Nephron progenitor cell (in vitro differentiated cells): ENCODE data around the gene TSPAN32.
"Not testable (repeated sequence)": the region's sequence is repeated elsewhere in the genome, so short reads cannot be mapped to it uniquely, and the experiment has no call there.

Experiments
- DNase-seq: peaks from one replicate; pipeline ENCODE4 v3.0.0; 2021
- H3K27ac Mint-ChIP-seq: 2 replicates; pipeline ENCODE4 v1.8.0; 2021; ENCODE audit warnings: mild to moderate bottlenecking, moderate library complexity, mixed read lengths
- H3K27me3 Mint-ChIP-seq: 2 replicates; pipeline ENCODE4 v1.8.0; 2021; ENCODE audit warnings: mild to moderate bottlenecking, low read depth, mixed read lengths; ENCODE audit not compliant: poor library complexity
- H3K36me3 Mint-ChIP-seq: 2 replicates; pipeline ENCODE4 v1.8.0; 2021; ENCODE audit warnings: low read depth, mixed read lengths
- H3K4me1 Mint-ChIP-seq: 2 replicates; pipeline ENCODE4 v1.8.0; 2021; ENCODE audit warnings: mixed read lengths
- H3K4me3 Mint-ChIP-seq: 2 replicates; pipeline ENCODE4 v1.8.0; 2021; ENCODE audit warnings: mild to moderate bottlenecking, moderate library complexity, mixed read lengths
- H3K9me3 Mint-ChIP-seq: 2 replicates; pipeline ENCODE4 v1.8.0; 2021; ENCODE audit warnings: mild to moderate bottlenecking, moderate library complexity, mixed read lengths
- TF ChIP-seq, protein P1 (sequence below): fragments of 200-600 bp; sonication (generic); IDR thresholded peaks from 2 replicates; pipeline ENCODE4 v1.5.0; 2021; ENCODE audit warnings: antibody characterized with exemption

The TSPAN32 gene

DNA sequence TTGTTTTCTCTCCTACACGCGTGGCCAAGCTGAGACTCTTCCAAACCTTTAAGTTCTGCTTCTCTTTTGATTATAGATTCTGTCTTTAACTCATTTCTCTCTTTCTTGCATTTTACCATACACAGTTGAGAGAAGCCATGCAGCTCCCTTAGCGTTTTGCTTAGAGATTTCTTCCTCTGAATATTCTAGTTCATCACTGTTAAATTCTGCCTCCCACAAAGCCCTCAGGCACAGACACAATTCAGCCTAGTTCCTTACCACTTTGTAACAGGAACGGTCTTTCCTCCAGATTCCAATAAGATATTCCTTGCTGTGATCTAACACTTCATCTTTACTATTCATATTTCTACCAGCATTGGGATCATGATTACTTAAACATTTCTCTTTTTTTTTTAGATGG is 50.6 kb downstream of the TSPAN32 start:
- no peaks in the 10 kb centered on the region for H3K36me3 Mint-ChIP-seq
- H3K4me3 Mint-ChIP-seq = no peak overlapping the region
- H3K27ac Mint-ChIP-seq = no peak overlapping the region
- TF ChIP-seq, protein P1, sequence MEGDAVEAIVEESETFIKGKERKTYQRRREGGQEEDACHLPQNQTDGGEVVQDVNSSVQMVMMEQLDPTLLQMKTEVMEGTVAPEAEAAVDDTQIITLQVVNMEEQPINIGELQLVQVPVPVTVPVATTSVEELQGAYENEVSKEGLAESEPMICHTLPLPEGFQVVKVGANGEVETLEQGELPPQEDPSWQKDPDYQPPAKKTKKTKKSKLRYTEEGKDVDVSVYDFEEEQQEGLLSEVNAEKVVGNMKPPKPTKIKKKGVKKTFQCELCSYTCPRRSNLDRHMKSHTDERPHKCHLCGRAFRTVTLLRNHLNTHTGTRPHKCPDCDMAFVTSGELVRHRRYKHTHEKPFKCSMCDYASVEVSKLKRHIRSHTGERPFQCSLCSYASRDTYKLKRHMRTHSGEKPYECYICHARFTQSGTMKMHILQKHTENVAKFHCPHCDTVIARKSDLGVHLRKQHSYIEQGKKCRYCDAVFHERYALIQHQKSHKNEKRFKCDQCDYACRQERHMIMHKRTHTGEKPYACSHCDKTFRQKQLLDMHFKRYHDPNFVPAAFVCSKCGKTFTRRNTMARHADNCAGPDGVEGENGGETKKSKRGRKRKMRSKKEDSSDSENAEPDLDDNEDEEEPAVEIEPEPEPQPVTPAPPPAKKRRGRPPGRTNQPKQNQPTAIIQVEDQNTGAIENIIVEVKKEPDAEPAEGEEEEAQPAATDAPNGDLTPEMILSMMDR = no peak
- no peaks in the 10 kb centered on the region for H3K4me1 Mint-ChIP-seq
- H3K9me3 Mint-ChIP-seq = peaks cover 43% of the 10 kb centered on the region
- no peak for DNase-seq
- peaks cover 45% of the 10 kb centered on the region for H3K27me3 Mint-ChIP-seq

DNA sequence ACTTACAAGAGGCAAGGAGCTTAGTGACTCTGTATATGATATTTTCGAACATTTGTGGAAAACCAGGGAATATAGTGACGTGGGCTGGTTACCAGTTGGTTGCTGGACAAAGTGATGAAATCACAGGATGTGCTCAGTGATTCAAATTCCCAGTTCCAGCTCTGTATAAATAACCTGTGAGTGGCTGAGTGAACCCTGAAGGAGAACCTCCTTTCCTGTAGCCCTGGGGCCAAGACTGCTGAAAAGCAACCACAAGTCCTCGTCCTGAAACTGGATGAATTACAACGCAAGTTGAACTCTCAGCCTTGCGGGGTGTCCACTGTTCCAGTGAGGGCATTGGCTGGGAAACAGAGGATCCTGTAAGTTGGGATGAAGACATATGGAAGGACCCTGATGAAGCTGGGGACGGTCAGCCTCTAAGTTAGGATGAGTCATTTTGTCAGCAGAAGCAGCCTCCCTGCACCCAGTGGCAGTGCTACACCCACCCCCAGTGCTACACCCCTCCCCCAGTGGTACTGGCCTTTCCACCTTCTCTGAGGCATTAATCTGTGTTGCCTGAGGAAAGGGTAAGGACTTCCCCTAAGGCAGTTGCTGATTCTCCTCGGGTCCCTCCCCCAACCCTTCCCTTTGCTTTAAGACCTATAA is 53.3 kb downstream of the TSPAN32 start:
- peaks cover 39% of the 10 kb centered on the region for H3K27me3 Mint-ChIP-seq
- no peak overlapping the region for H3K27ac Mint-ChIP-seq
- no peaks in the 10 kb centered on the region for H3K4me1 Mint-ChIP-seq
- no peak overlapping the region for H3K4me3 Mint-ChIP-seq
- DNase-seq = no peak
- peaks cover 23% of the 10 kb centered on the region for H3K9me3 Mint-ChIP-seq
- TF ChIP-seq, protein P1 = no peak
- no peaks in the 10 kb centered on the region for H3K36me3 Mint-ChIP-seq

DNA sequence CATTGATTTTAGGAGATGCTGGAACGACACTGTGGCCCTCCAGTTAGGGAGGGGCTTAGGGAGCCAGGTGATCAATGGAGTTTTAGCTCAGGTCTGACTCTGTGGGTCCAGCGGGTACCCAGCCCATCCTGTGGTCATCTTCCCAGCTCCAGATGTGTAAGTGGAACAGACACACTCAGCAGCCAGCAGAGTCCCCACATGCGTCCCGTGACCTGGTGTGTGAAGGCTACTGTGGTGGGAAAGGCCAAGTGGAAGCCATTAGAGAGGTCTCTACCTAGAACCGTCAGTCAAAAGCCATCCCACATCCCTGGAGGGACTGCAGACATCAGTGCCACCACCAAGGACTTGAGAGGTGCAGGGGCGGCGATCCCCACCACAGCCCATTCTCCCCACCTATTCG is 55.4 kb downstream of the TSPAN32 start:
- no peak overlapping the region for H3K4me3 Mint-ChIP-seq
- H3K36me3 Mint-ChIP-seq = no peaks in the 10 kb centered on the region
- TF ChIP-seq, protein P1 = no peak
- DNase-seq = no peak
- H3K27me3 Mint-ChIP-seq = peaks cover 26% of the 10 kb centered on the region
- no peaks in the 10 kb centered on the region for H3K4me1 Mint-ChIP-seq
- H3K9me3 Mint-ChIP-seq = peaks cover 15% of the 10 kb centered on the region
- no peak overlapping the region for H3K27ac Mint-ChIP-seq

DNA sequence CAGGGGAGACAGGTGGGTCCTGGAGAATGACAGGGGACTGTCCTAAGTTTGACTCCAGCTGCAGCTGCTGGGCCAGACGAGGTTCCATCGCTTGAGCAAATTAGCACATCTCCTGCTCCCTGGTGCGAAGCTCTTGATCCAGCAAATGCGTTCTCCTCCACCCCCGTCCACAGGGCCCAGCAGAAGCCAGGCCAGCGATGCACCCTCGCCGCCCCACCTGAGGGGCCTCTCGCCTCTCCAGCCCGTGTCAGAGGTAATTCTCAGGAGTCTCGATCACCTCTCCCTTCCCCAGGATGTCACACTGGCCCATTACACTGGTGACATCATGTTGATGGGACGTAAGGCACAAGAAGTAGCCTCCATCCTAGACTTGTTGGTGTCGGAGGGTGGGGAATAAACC is 55.8 kb downstream of the TSPAN32 start:
- H3K36me3 Mint-ChIP-seq, H3K27ac Mint-ChIP-seq, H3K4me3 Mint-ChIP-seq, DNase-seq, H3K4me1 Mint-ChIP-seq: not testable (repeated sequence)
- Mint-ChIP-seq H3K27me3 (peaks cover 22% of the 10 kb centered on the region), H3K9me3 (peaks cover 15% of the 10 kb centered on the region)

DNA sequence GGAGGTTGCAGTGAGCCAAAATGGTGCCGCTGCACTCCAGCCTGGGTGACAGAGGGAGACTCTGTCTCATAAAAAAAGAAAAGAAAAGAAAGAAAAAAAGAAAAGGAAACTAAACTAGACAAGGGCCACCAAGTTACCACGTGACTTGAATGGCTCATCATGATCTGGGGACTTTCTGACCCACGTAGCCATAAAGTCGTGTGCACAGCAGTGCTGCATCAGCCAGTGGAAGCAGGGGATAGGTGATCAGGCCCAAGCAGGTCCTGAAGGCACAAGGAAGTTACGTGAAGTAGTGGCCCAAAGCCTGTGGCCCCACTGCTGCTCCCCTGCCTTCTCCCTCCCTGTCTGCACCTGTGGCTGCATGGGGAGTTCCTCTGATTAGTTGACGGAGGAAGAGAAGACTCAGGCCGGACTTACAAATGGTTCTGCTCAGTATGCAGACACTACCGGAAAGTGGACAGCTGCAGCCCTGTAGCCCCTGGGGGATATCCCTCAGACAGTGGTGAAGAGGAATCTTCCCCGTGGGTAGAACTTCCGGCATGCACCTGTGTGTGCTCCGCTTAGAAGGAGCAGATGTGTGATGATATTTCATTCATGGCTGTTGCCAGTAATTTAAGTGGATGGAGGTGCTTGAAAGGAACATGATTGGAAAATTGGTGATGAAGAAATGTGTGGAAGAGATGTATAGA is 57.1 kb downstream of the TSPAN32 start:
- no peaks in the 10 kb centered on the region for H3K4me1 Mint-ChIP-seq
- H3K27me3 Mint-ChIP-seq = peaks cover 26% of the 10 kb centered on the region
- peaks cover 12% of the 10 kb centered on the region for H3K9me3 Mint-ChIP-seq
- DNase-seq = no peak
- H3K4me3 Mint-ChIP-seq = no peak overlapping the region
- H3K36me3 Mint-ChIP-seq = no peaks in the 10 kb centered on the region
- H3K27ac Mint-ChIP-seq = no peak overlapping the region
- TF ChIP-seq, protein P1 = no peak

DNA sequence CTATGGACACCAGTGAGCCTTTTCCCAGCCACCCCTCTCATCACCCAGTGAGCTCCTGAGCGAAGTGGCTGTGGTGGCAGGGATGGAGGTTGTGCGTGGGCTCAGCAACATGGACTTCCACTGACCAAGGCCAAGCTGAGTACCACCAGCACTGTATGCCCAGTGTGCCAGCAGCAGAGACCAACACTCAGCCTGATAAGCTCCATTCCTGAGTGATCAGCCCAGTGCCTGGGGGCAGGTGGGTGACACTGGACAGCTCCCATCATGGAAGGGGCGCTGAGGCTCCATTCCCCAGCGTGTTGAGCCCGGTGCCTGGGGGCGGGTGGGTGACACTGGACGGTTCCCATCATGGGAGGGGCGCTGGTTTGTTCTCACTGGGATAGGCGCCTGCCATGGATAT is 57.7 kb downstream of the TSPAN32 start:
- TF ChIP-seq, protein P1 = no peak
- peaks cover 12% of the 10 kb centered on the region for H3K9me3 Mint-ChIP-seq
- peaks cover 26% of the 10 kb centered on the region for H3K27me3 Mint-ChIP-seq
- no peak for DNase-seq
- H3K36me3 Mint-ChIP-seq = no peaks in the 10 kb centered on the region
- H3K4me1 Mint-ChIP-seq = no peaks in the 10 kb centered on the region
- H3K27ac Mint-ChIP-seq = no peak overlapping the region
- H3K4me3 Mint-ChIP-seq = no peak overlapping the region
